OCI-LY3 (cell line): Measurements from ENCODE around the gene EVX1.

Source experiments
- H2AFZ ChIP-seq: fragments of 200-600, 300-600 bp; shearing (Covaris generic); 2 replicates; pipeline ENCODE4 v1.6.0; 2014; ENCODE audit warnings: antibody characterized with exemption, low read depth, low read length
- H3K27ac ChIP-seq: fragments of 200-600, 300-600 bp; sonication (generic); 2 replicates; pipeline ENCODE4 v1.5.1; 2014; ENCODE audit warnings: mild to moderate bottlenecking, low read length, moderate library complexity, mixed read lengths
- H3K27me3 ChIP-seq: fragments of 200-600, 300-600 bp; sonication (generic); 2 replicates; pipeline ENCODE4 v1.6.1; 2014; ENCODE audit warnings: low read depth, low read length, mixed read lengths
- H3K36me3 ChIP-seq: fragments of 200-600, 300-600 bp; sonication (generic); replicated peaks from 2 replicates; pipeline ENCODE3; 2014; ENCODE audit warnings: low read depth, low read length, mixed read lengths
- H3K4me1 ChIP-seq: fragments of 300-600, 200-600 bp; sonication (generic); 2 replicates; pipeline ENCODE4 v1.6.1; 2014; ENCODE audit warnings: low read length, mixed read lengths
- H3K4me2 ChIP-seq: fragments of 200-600, 300-600 bp; sonication (generic); 2 replicates; pipeline ENCODE4 v1.6.1; 2014; ENCODE audit warnings: low read length, mixed read lengths
- H3K4me3 ChIP-seq: fragments of 300-600, 200-600 bp; sonication (generic); 2 replicates; pipeline ENCODE4 v1.5.1; 2014; ENCODE audit warnings: antibody characterized with exemption, mild to moderate bottlenecking, low read length, moderate library complexity
- H3K79me2 ChIP-seq: fragments of 300-600, 200-600 bp; shearing (Covaris generic); 2 replicates; pipeline ENCODE4 v1.6.1; 2014; ENCODE audit warnings: mild to moderate bottlenecking, low read length, mixed read lengths
- H3K9ac ChIP-seq: fragments of 300-600, 200-600 bp; shearing (Covaris generic); 2 replicates; pipeline ENCODE4 v1.6.0; 2014; ENCODE audit warnings: mild to moderate bottlenecking, low read length, moderate library complexity
- H3K9me3 ChIP-seq: fragments of 200-600, 300-600 bp; shearing (Covaris generic); 2 replicates; pipeline ENCODE4 v1.6.1; 2014; ENCODE audit warnings: low read length, mixed read lengths; ENCODE audit not compliant: insufficient read depth
- H4K20me1 ChIP-seq: fragments of 200-600, 300-600 bp; sonication (generic); 2 replicates; pipeline ENCODE4 v1.6.1; 2016; ENCODE audit warnings: low read length, mixed read lengths; ENCODE audit not compliant: insufficient read depth
- EZH2phosphoT487 ChIP-seq: fragments of 200-600 bp; shearing (Covaris generic); IDR thresholded peaks from 2 replicates; pipeline ENCODE4 v1.6.1; 2018; ENCODE audit warnings: antibody characterized with exemption, mixed run types, low read depth
- TF ChIP-seq, protein P1 (sequence below): fragments of 200-600, 300-600 bp; sonication (generic); IDR thresholded peaks from 2 replicates; pipeline ENCODE4 v1.5.1; 2014; ENCODE audit warnings: antibody characterized with exemption, low read length, low read depth

Gene EVX1

DNA sequence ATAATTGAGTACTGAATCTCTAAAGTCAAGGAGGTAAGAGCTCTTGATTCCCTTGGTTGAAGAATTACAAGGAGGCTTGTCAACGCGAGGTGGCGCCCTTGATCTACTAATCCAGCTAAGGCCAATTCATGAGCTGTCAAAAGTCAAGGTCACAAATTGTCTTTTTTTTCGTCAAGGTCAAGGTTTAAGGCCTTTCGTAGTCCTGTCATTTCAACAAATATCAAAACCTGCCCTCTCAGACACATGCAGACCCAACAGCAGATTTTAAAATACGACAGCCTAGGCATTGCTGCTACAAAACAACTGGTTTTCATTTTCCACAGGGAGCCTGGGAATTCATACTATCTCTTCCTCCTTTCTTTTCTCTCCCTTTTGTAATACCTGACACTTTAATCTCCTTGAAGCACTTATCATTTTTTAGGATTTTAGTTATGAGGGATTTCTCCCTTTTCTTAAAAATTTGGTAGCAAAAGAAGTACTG is 46.3 kb upstream of the EVX1 start:
- no peaks in the 10 kb centered on the region for H4K20me1 ChIP-seq

DNA sequence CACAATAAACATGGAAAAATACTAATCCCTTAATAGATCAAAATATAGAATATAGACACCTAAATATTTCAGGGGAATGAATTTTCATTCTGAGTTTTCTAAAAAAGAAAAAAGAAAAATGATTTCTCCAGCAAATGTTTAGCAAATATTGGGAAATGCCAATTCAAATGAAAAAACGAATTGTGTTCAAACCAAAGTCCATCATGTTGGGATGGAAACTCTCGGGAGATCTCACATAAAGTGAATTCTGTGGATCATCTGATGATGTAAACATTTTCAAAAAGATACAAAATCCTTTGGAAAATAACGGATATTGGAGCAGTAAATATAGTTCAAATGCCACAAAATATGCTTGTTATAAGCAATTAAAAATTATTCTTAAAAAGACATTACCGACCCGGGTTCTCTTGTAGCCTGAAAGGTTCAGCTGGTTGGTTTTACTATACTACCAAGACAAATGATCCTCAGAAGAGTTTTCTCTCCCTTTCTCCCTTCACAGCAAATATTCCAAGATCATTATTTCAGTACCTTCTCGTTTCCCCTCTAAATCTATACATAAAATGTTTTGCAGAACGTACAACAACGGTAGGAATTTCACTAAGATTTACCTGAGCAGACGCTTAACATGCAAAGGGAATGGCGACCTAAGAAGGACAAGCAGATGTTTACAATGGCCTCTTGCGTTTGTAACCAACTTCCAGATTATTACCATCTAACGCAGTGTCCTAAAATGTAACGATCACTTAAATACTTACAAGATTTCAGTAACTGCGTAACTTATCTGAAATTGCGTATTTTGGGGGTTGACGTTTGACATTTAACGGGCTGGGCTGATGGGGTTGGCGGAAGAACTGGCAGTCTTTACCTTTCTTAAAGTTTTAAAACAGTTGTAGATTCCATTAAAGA is 45.2 kb upstream of the EVX1 start:
- Histone ChIP-seq H3K4me1 (peaks cover 14% of the 10 kb centered on the region), H3K9me3 (no peaks in the 10 kb centered on the region), H3K4me2 (no peak overlapping the region), H3K27ac (no peak overlapping the region), H3K9ac (no peak overlapping the region), H3K4me3 (no peak overlapping the region), H4K20me1 (no peaks in the 10 kb centered on the region), H3K36me3 (no peaks in the 10 kb centered on the region), H2AFZ (no peak overlapping the region), H3K27me3 (no peaks in the 10 kb centered on the region), H3K79me2 (no peaks in the 10 kb centered on the region)
- TF ChIP-seq, protein P1, sequence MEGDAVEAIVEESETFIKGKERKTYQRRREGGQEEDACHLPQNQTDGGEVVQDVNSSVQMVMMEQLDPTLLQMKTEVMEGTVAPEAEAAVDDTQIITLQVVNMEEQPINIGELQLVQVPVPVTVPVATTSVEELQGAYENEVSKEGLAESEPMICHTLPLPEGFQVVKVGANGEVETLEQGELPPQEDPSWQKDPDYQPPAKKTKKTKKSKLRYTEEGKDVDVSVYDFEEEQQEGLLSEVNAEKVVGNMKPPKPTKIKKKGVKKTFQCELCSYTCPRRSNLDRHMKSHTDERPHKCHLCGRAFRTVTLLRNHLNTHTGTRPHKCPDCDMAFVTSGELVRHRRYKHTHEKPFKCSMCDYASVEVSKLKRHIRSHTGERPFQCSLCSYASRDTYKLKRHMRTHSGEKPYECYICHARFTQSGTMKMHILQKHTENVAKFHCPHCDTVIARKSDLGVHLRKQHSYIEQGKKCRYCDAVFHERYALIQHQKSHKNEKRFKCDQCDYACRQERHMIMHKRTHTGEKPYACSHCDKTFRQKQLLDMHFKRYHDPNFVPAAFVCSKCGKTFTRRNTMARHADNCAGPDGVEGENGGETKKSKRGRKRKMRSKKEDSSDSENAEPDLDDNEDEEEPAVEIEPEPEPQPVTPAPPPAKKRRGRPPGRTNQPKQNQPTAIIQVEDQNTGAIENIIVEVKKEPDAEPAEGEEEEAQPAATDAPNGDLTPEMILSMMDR = no peak
- no peak for TF ChIP-seq EZH2phosphoT487

More for the DNA sequence above, 46.3 kb upstream of the EVX1 start:
- H3K4me3 ChIP-seq = no peak overlapping the region
- H3K36me3 ChIP-seq = no peaks in the 10 kb centered on the region
- no peaks in the 10 kb centered on the region for H3K9me3 ChIP-seq
- peak overlapping the region; percentile 47; the same call in 1 of the 2 replicates for H3K4me2 ChIP-seq
- no peak for TF ChIP-seq EZH2phosphoT487
- TF ChIP-seq, protein P1 = peak; percentile 78
- H3K27ac ChIP-seq = no peak overlapping the region
- H3K27me3 ChIP-seq = no peaks in the 10 kb centered on the region
- H3K79me2 ChIP-seq = no peaks in the 10 kb centered on the region
- no peak overlapping the region for H3K9ac ChIP-seq
- peaks cover 7% of the 10 kb centered on the region for H3K4me1 ChIP-seq
- no peak overlapping the region for H2AFZ ChIP-seq

DNA sequence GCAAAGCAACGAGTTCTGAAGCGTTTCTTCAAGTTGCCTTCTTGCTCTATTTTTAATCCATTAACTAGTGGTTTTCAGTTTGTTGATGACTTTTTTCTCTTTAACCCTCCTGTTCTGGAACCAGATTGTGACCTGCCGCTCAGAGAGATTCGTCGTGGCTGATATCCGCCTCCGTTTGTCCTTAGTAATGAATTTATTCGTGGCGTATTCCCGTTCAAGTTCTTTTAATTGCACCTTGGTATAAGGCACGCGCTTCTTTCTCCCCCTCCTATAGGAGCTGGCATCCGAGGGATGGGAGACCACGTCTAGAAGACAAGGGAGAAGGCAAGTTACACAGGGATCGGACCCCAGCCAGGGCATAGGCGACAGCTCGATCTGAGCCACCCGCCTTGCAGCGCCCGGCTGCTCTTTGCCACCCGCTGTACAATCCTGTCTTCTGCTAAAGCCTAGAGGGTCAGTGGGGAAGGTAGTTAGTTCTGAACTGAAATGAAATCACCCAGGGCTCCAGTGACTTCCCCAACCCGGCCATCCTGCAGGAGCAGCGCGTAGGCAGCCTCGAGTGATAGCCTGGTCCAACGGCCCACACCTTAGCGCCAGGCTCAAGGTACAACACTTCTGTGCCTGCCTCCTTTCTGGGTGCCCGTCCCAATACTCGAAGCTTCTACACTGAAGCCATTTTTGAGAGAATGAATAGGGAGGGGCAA is 44.3 kb upstream of the EVX1 start:
- H4K20me1 ChIP-seq = no peaks in the 10 kb centered on the region
- no peak overlapping the region for H3K4me3 ChIP-seq
- no peaks in the 10 kb centered on the region for H3K79me2 ChIP-seq
- no peak overlapping the region for H2AFZ ChIP-seq
- no peaks in the 10 kb centered on the region for H3K9me3 ChIP-seq
- H3K36me3 ChIP-seq = no peaks in the 10 kb centered on the region
- H3K27ac ChIP-seq = no peak overlapping the region
- peaks cover 14% of the 10 kb centered on the region for H3K4me1 ChIP-seq
- TF ChIP-seq, protein P1 = no peak
- TF ChIP-seq EZH2phosphoT487 = no peak
- H3K27me3 ChIP-seq = no peaks in the 10 kb centered on the region
- H3K4me2 ChIP-seq = no peak overlapping the region
- H3K9ac ChIP-seq = no peak overlapping the region
